Mesenchymal stem cell (in vitro differentiated cells and primary cell): Measurements from ENCODE around the gene CNTROB.

Experiments used
- DNase-seq: peaks from one replicate; pipeline ENCODE4 v3.0.0-alpha.2; 2013
- H2AFZ ChIP-seq: one replicate; pipeline ENCODE4 v1.6.1; 2013; ENCODE audit warnings: low read depth, mild to moderate bottlenecking, control low read depth, inconsistent platforms, low read length, moderate library complexity
- H2AK5ac ChIP-seq: 2 replicates; pipeline ENCODE4 v1.6.1; 2013; ENCODE audit warnings: low read length, moderate library complexity, mild to moderate bottlenecking, inconsistent platforms; ENCODE audit not compliant: severe bottlenecking
- H2BK120ac ChIP-seq: one replicate; pipeline ENCODE4 v1.6.1; 2013; ENCODE audit warnings: low read depth, mild to moderate bottlenecking, inconsistent platforms, low read length, moderate library complexity
- H2BK12ac ChIP-seq, 2 experiments: one replicate each; pipeline ENCODE4 v1.6.1; 2013; ENCODE audit warnings: inconsistent platforms in 2 of 2, low read length in 2 of 2, mild to moderate bottlenecking in 2 of 2, moderate library complexity in 2 of 2, control low read depth in 1 of 2
- H2BK15ac ChIP-seq: one replicate; pipeline ENCODE4 v1.6.1; 2013; ENCODE audit warnings: mild to moderate bottlenecking, low read depth, inconsistent platforms; ENCODE audit not compliant: poor library complexity, severe bottlenecking
- H2BK5ac ChIP-seq: 2 replicates; pipeline ENCODE4 v1.6.1; 2013; ENCODE audit warnings: low read depth, mild to moderate bottlenecking, low read length, control low read depth, inconsistent platforms; ENCODE audit not compliant: poor library complexity, severe bottlenecking
- H3K14ac ChIP-seq, 2 experiments: one replicate each; pipeline ENCODE4 v1.6.1; 2013; ENCODE audit warnings: inconsistent platforms in 2 of 2, low read length in 2 of 2, control low read depth in 1 of 2, mild to moderate bottlenecking in 1 of 2, moderate library complexity in 1 of 2
- H3K18ac ChIP-seq, 2 experiments: one replicate each; pipeline ENCODE4 v1.6.1; 2013; ENCODE audit warnings: inconsistent platforms in 2 of 2, low read length in 2 of 2, control low read depth in 1 of 2, low read depth in 1 of 2, mild to moderate bottlenecking in 1 of 2
- H3K23ac ChIP-seq, 2 experiments: one replicate each; pipeline ENCODE4 v1.6.1; 2013; ENCODE audit warnings: inconsistent platforms in 2 of 2, low read length in 2 of 2, mild to moderate bottlenecking in 2 of 2, moderate library complexity in 2 of 2, control low read depth in 1 of 2
- H3K27ac ChIP-seq: 2 replicates; pipeline ENCODE4 v1.5.1; 2013; ENCODE audit warnings: mild to moderate bottlenecking, moderate library complexity, low read length, control low read depth, inconsistent platforms; ENCODE audit not compliant: poor library complexity, severe bottlenecking
- H3K27me3 ChIP-seq, 2 experiments: 2 replicates each; pipeline versions ENCODE4 v1.6.1 to v1.7.0; 2013; ENCODE audit warnings: low read length in 2 of 2, mild to moderate bottlenecking in 2 of 2, moderate library complexity in 2 of 2, control low read depth in 1 of 2, inconsistent platforms in 1 of 2; ENCODE audit not compliant: control insufficient read depth in 1 of 2, insufficient read depth in 1 of 2
- H3K36me3 ChIP-seq, 2 experiments: 2 replicates each; pipeline versions ENCODE4 v1.6.1 to v1.7.0; 2013; ENCODE audit warnings: low read length in 2 of 2, control low read depth in 1 of 2, inconsistent platforms in 1 of 2, low read depth in 1 of 2, mild to moderate bottlenecking in 1 of 2; ENCODE audit not compliant: insufficient read depth in 2 of 2, control insufficient read depth in 1 of 2
- H3K4ac ChIP-seq, 2 experiments: one replicate each; pipeline ENCODE4 v1.6.1; 2013; ENCODE audit warnings: inconsistent platforms in 2 of 2, low read length in 2 of 2, mild to moderate bottlenecking in 2 of 2, moderate library complexity in 2 of 2, control low read depth in 1 of 2, low read depth in 1 of 2
- H3K4me1 ChIP-seq: 2 replicates; pipeline ENCODE4 v1.6.1; 2013; ENCODE audit warnings: low read depth, low read length, control low read depth; ENCODE audit not compliant: control insufficient read depth, insufficient read depth
- H3K4me2 ChIP-seq: 2 replicates; pipeline ENCODE4 v1.6.1; 2013; ENCODE audit warnings: low read length, mild to moderate bottlenecking, inconsistent platforms; ENCODE audit not compliant: poor library complexity, severe bottlenecking
- H3K4me3 ChIP-seq, 2 experiments: 2 replicates each; pipeline versions ENCODE4 v1.5.1 to v1.7.0; 2013; ENCODE audit warnings: low read length in 2 of 2, mild to moderate bottlenecking in 2 of 2, control low read depth in 1 of 2, low read depth in 1 of 2; ENCODE audit not compliant: insufficient read depth in 1 of 2
- H3K79me1 ChIP-seq: replicated peaks from 2 replicates; pipeline ENCODE4 v1.6.1; 2013; ENCODE audit warnings: mild to moderate bottlenecking, control low read depth, low read length, inconsistent platforms; ENCODE audit not compliant: poor library complexity, severe bottlenecking
- H3K9ac ChIP-seq: 2 replicates; pipeline ENCODE4 v1.7.0; 2013; ENCODE audit warnings: mild to moderate bottlenecking, low read length, moderate library complexity
- H3K9me3 ChIP-seq: 2 replicates; pipeline ENCODE4 v1.7.0; 2013; ENCODE audit warnings: mild to moderate bottlenecking, low read length; ENCODE audit not compliant: control insufficient read depth
- H4K8ac ChIP-seq: one replicate; pipeline ENCODE4 v1.6.1; 2013; ENCODE audit warnings: inconsistent platforms, mild to moderate bottlenecking, low read length, moderate library complexity
- H4K91ac ChIP-seq: one replicate; pipeline ENCODE4 v1.6.1; 2013; ENCODE audit warnings: mild to moderate bottlenecking, low read length, inconsistent platforms
- WGBS: methylation state at CpG from one replicate; pipeline ENCODE4 v1.1.7; 2013; ENCODE audit warnings: mixed read lengths; 5-methylcytosine and 5-hydroxymethylcytosine counted together

CNTROB gene

DNA sequence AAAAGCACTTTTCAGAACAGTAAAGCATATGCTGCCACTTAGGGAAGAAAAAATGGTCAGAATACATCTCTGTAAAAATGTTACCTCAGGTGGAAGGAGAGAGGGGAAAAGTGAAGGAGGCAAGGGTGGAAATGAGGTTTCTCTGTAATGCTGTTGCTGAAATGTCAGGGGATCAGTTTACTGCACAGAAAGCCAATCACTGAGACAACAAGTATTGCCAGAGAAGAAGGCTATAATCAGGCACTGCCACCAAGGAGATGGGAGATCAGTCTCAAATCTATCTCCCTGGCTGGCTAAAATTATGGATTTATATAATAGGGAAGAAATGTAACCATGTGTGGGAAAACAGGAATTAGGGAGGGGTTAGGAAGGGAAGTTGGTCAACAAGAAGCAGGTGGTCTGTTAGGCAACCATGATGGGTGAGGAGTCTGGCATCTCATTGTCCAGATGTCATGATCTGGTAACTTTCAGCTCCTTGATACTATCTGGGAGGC lies 42.7 kb downstream of the CNTROB start:
- no peak overlapping the region for H3K23ac ChIP-seq
- no peaks in the 10 kb centered on the region for H3K36me3 ChIP-seq
- DNase-seq, result no peak
- H3K9ac ChIP-seq, result no peak overlapping the region
- H3K14ac ChIP-seq, result no peak overlapping the region
- H3K27me3 ChIP-seq, result peaks cover 0 to 16% of the 10 kb centered on the region in 2 experiments
- no peak overlapping the region for H3K18ac ChIP-seq
- no peak overlapping the region for H4K91ac ChIP-seq
- H2BK5ac ChIP-seq, result no peak overlapping the region
- H2BK12ac ChIP-seq, result no peak overlapping the region
- H2BK120ac ChIP-seq, result no peak overlapping the region
- no peak overlapping the region for H4K8ac ChIP-seq
- H3K79me1 ChIP-seq, result no peaks in the 10 kb centered on the region
- H3K4me3 ChIP-seq, result no peak overlapping the region
- no peak overlapping the region for H2AFZ ChIP-seq
- H2BK15ac ChIP-seq, result no peak overlapping the region
- H3K4me2 ChIP-seq, result no peak overlapping the region
- H3K9me3 ChIP-seq, result peaks cover 10% of the 10 kb centered on the region
- no peaks in the 10 kb centered on the region for H3K4me1 ChIP-seq
- H3K27ac ChIP-seq, result no peak overlapping the region
- H2AK5ac ChIP-seq, result no peak overlapping the region
- H3K4ac ChIP-seq, result no peak overlapping the region

DNA sequence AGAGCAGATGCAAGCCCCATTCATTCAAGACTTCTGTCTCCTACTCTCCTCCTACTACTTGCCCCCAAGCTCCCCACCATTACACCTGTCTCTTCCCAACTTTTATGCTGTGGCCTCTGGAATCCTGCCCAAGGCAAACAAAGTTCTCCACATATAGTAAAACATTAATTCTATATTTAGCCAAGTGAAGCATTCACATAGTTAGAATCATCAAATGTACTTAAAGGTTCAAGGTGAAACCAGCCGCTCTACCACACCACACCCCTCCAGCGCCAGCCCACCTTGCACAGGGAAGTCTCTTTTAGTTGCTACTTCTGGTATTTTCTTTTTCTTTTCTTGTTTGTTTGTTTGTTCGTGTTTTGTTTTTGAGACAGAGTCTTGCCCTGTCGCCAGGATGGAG lies 45.0 kb downstream of the CNTROB start:
- Histone ChIP-seq H4K8ac (no peak overlapping the region), H2BK12ac (no peak overlapping the region), H2BK120ac (no peak overlapping the region), H3K27me3 (peaks cover 0 to 14% of the 10 kb centered on the region in 2 experiments), H3K9me3 (peaks cover 10% of the 10 kb centered on the region), H3K14ac (no peak overlapping the region), H3K4me1 (no peaks in the 10 kb centered on the region), H3K36me3 (no peaks in the 10 kb centered on the region), H4K91ac (no peak overlapping the region), H3K4ac (no peak overlapping the region), H2BK15ac (no peak overlapping the region), H3K79me1 (no peaks in the 10 kb centered on the region), H3K27ac (no peak overlapping the region), H2BK5ac (no peak overlapping the region), H2AK5ac (no peak overlapping the region), H3K18ac (no peak overlapping the region), H3K4me3 (no peak overlapping the region), H3K4me2 (no peak overlapping the region), H3K23ac (no peak overlapping the region), H2AFZ (no peak overlapping the region), H3K9ac (no peak overlapping the region)
- WGBS, result 100% methylated on average over 1 of the region's 4 CpGs
- DNase-seq, result no peak

DNA sequence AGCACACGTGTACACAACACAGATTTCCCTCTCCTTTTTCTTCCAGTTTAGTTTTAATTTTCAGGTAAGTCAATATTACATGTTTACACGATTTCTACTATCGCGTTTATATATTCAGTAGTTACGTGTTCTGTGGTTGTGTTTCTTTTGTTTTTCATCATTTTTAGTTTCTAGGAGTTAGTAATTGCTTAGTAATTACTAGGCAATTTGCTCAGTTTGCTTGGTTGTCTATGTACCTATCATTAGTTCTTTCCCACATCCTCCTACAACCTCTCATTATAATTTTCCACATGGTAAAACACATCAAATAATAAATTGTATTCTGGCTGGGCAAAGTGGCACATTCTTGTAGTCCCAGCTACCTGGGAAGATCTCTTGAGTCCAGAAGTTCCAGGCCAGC lies 45.8 kb downstream of the CNTROB start:
- Histone ChIP-seq H3K36me3 (no peaks in the 10 kb centered on the region), H3K27me3 (peaks cover 0 to 11% of the 10 kb centered on the region in 2 experiments), H2BK15ac (no peak overlapping the region), H2AFZ (no peak overlapping the region), H3K4me3 (no peak overlapping the region), H3K18ac (no peak overlapping the region), H3K23ac (no peak overlapping the region), H3K79me1 (no peaks in the 10 kb centered on the region), H4K8ac (no peak overlapping the region), H2BK5ac (no peak overlapping the region), H3K4me1 (peaks cover 2% of the 10 kb centered on the region), H3K4ac (no peak overlapping the region), H3K9me3 (peaks cover 10% of the 10 kb centered on the region), H4K91ac (no peak overlapping the region), H2BK120ac (no peak overlapping the region), H3K9ac (no peak overlapping the region), H3K27ac (no peak overlapping the region), H2BK12ac (no peak overlapping the region), H3K4me2 (no peak overlapping the region), H2AK5ac (no peak overlapping the region), H3K14ac (no peak overlapping the region)
- 92% methylated on average over 5 of the region's 5 CpGs for WGBS
- no peak for DNase-seq

DNA sequence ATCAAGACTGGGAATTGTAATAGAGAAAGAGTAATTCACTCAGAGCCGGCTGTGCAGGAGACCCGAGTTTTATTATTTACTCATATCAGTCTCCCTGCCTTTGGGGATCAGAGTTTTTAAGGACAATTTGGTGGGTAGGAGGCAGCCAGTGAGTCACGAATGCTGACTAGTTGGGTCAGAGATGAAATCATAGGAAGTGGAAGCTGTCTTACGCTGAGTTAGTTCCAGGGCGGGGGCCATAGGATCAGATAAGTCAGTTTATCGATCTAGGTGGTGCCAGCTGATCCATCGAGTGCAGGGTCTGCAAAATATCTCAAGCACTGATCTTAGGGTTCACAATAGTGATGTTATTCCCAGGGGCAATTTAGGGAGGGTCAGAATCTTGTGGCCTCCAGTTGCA lies 50.2 kb downstream of the CNTROB start:
- H2BK120ac ChIP-seq, result no peak overlapping the region
- 70% methylated on average over 7 of the region's 7 CpGs for WGBS
- H4K91ac ChIP-seq, result no peak overlapping the region
- no peak overlapping the region for H2BK15ac ChIP-seq
- H4K8ac ChIP-seq, result no peak overlapping the region
- H2AFZ ChIP-seq, result no peak overlapping the region
- H3K9me3 ChIP-seq, result no peaks in the 10 kb centered on the region
- H3K27ac ChIP-seq, result no peak overlapping the region
- DNase-seq, result no peak
- H3K27me3 ChIP-seq, result peaks cover 0 to 30% of the 10 kb centered on the region in 2 experiments
- peak overlapping the region; percentile 76 for H3K9ac ChIP-seq
- H2BK5ac ChIP-seq, result no peak overlapping the region
- H3K14ac ChIP-seq, result no peak overlapping the region
- H3K23ac ChIP-seq, result peak overlapping the region in 1 of 2 experiments; percentile 93
- H3K4me2 ChIP-seq, result no peak overlapping the region
- H3K4ac ChIP-seq, result no peak overlapping the region
- peaks cover 2% of the 10 kb centered on the region for H3K4me1 ChIP-seq
- H2AK5ac ChIP-seq, result no peak overlapping the region
- no peaks in the 10 kb centered on the region for H3K79me1 ChIP-seq
- no peaks in the 10 kb centered on the region for H3K36me3 ChIP-seq
- H2BK12ac ChIP-seq, result no peak overlapping the region
- H3K18ac ChIP-seq, result no peak overlapping the region
- H3K4me3 ChIP-seq, result peak overlapping the region in 1 of 2 experiments; percentile 43
